GM21737 (cell line): Measurements from ENCODE around the gene ITK.
"Not testable (repeated sequence)": the region's sequence is repeated elsewhere in the genome, so short reads cannot be mapped to it uniquely, and the experiment has no call there.

Experiments
- ATAC-seq: cut with Tn5 transposase; IDR thresholded peaks from one replicate; pipeline ENCODE4 v1.9.1; 2021; ENCODE audit warnings: mild to moderate bottlenecking, moderate library complexity; ENCODE audit not compliant: unreplicated experiment

ITK gene

DNA sequence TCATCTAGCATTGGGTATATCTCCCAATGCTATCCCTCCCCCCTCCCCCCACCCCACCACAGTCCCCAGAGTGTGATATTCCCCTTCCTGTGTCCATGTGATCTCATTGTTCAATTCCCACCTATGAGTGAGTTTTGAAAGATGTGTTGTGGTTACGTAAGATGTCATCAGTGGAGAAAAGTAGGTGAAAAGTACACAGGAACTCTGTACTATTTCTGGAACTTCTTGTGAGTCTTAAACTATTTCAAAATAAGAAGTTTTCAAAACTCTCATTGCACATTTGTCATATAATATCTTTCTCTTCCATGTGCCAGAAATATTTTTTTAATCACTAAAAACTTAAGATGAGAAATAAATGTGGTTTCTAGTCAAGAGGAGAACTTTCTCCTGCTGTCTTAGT, 30.0 kb downstream of the ITK start:
- not testable (repeated sequence) for ATAC-seq

DNA sequence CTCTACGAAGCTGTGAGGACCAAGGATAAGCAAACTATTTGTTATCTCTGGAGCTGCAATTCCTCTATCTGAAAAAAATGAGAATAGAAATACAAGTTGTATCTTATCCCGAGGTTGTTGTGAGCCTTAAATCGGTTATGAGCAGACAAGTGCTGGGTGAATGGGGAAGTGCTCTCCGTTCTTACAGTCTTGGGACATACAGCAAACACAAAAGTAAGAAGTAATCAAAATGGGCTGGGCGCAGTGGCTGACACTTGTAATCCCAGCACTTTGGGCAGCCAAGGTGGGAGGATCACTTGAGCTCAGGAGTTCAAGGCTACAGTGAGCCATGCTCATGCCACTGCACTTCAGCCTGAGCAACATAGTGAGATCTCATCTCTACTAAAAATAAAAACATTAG, 31.7 kb downstream of the ITK start:
- ATAC-seq = no peak

DNA sequence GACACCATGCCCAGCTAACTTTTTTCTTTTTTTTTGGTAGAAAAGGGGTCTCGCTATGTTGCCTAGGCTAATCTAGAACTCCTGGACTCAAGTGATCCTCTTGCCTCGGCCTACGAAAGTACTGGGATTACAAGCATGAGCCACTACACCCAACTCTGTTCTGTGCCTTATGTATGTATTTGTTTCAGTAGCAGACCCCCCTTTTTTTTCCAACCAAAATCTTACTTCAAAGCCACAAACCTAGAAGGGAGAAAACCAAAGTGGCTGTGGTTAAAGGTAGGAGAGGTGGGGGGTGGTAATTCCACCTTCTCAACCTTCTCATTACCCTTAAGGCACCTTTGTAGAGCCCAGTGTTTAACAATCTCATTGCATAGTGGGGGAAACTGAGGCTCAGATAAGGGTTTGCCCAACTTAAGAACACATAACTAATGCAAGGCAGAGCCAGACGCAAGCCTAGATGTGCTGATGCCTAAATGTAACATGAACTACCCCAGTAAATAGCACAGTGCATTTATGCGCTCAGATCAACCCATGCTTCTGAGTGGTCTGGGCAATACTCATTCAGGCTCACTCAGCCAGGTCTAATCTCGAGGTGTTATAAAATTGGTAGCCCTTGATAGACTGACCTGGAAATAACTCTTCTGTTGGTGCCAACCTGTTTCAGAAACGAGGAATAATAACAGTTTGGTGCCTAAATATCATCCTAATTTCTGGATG, 33.0 kb downstream of the ITK start:
- no peak for ATAC-seq

DNA sequence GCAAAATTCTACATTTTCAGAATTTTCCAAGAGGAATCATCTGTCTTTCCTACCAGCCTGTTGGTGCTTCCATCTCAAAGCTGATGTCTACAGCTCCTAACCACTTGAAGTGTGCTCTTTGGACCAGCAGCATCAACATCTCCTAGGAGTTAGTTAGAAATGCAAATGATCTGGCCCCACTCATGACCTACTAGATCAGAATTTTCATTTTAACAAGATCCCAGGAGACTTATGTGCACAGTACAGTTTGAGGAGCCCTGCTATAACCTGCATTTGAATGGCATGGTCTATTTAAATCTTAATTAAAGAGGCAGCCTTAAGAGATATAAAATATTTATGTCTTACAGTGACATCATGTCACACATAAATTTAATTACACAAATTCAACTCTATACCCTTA, 33.8 kb downstream of the ITK start:
- ATAC-seq = no peak

DNA sequence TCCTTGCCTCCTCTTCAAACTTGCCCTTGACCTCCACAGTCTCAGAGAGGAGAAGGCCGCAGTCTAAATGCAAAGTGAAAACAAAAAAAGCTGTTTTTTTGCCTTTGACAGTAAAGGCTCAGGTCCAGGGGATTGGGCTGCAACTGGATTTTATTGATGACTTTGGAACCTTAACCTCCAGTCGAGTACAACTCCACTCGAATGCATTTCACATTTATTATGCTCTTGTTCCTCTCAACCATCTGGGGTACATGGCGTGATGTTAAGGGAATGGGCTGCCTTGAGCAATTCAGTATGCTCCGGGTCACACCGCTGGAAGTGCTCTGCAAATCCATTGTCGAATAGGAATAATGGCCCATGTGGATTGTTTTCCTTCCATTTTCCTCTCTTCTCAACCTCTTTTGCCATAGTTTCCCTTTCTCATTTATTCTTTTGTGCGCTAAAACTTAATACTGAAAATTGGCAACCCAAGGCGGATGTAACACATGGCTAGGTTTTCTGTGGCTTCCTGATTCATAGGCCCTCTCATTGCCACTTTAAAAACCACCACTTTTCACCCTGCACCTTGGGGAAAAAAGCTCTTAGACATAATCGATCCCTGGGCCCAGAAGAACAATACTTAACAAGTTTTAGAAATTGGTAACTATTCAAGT, 34.3 kb downstream of the ITK start:
- ATAC-seq = peak; percentile 48

DNA sequence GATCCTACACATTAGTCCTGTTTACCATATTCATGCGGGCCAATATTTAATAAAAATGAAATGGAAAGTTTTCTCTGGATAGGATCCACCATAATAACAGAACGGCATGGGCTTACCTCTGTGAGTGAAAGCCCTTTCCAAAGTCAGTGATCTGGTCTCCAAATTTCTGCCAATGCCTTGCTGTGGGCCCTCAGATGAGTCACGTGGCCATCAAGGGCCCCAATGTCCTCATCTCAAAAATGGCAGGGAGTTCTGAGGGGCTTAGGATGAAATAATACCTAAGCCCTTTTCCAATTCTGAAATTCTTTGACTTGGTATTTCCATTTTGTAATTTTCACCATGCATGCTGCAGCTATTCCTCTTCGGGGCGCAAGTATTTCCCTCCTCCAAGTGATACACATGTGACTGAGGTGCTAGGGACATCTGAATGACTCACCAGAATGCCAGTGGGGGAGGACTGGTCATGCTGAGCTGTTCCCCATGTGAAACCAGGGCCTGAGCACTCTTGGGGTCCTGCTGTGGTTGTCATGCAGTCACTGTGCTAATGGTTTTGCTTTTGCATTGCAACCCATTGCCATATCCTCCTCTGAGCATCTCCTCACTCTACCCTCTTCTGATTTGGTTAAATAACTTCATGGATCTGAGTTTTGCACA, 35.0 kb downstream of the ITK start:
- ATAC-seq = no peak

DNA sequence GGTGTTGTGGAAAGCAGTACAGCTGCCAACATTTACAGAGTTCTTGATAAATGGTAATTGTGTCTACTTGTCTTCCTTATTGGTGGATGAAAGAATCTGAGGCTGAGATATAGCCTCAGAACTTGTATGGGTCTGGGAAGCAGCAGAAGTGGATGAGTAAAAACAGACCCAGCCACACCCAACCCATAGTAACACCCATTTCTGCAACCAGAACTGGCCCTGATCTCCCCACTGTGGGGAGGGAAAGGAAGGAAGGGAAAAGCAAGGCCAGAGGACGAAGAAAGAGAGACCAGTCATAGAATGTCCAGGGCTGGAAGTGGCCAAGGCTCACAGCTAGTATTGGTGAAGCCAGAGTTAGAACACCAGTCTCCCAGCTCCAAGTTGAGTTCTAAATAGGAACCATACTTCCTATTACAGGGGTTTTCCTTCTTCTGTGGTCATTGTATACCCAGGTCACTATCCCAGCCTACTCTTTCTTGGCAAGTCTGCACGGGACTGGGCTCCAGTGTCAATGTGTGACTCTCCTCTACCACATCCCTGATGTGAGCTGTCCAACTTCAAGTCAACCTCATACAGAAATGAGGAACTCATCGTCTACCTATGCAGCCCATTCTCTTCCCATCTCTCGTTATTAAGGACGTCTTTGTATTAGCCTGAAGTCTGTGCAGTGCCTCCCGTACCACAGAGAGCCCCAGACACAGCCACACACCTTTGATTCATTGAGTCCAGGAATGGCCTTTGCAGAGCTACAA, 35.9 kb downstream of the ITK start:
- no peak for ATAC-seq

DNA sequence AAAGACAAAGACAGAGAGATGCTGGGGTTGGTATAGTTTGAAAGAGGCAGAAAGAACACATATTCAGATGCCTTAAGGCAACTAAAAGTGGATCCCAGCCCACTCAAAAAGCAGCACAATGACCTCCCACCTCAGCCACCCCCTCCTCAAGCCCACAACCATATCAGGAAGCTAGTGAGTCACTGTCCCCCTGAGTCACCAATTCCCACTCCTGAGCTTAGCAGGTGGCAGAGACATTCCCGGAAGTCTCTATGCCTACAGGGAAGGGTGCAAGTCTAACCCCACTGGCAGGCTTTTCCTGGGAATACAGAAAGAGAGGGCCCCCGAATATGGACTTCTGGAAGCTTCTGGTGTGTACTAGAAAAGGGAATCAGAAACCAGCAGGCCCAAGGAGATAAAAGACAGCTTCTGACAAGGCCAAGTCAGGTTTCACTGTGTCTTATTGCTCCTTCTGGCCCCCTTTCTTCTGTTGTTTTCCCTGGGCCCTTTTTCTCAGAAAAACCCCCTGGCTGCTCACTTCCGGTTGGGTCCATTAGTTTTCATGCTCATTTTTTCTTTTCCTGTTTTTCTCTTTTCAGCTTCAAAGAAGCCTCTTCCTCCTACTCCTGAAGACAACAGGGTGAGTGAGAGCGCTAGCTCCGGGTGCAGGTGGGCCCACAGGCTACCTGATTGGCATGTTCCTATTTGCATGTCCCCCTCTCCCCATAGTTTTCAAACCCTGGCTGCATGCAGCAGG, 36.8 kb downstream of the ITK start:
- ATAC-seq = no peak

DNA sequence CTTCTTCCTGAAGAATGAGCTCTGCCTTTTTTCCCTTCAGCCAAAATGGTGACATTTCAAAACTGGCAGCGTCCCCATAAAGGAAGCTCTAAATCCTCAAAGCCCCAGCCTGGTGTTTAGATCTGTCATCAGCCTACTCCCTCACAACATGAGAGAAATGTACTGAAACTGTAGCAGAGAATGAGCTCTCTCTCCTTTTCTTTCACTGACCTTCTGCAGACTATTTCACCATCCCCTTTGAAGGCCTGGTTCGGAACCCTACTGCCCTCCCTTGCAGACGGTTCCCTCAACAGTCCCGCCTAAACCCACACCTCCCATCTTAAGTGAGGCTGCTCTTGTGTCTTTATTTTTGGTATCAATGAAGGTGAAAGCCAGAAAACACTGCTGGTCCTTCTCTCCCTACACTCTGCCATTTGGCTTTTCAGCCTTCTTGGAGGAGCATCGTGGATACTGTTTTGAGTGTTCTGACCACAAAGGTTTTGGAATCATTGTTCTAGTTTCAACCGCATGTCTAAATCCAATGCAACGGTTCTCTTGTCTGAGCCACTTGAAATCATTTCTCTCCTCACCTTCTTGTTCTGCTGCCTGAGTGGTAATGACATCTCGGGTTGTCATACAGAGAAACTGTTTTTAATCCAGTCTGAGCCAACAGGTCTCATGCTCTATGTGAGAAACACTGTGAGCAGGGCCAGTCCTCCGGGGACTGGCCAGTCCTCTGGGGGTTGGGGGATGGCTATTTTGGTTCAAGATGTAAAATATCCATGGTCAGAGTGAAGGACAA, 39.0 kb downstream of the ITK start:
- ATAC-seq = peak; percentile 31

DNA sequence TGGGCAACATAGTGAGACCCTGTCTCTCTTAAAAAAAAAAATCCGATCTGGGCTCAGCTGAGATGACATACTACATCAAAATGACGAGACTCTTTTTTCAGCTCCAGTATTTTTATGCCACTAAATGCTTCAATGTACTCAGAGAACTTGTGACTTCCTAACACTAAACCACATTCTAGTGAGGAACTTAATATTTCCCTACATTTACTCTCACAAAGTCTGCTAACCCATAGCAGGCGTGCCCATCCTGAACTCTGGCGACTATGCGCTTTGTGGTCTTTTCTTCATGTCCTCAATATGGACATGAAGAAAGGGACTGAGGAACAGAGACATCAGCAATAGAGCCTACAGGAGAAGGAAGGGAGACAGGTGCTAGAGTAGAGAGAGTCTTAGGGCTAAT, 41.3 kb downstream of the ITK start:
- ATAC-seq = no peak

DNA sequence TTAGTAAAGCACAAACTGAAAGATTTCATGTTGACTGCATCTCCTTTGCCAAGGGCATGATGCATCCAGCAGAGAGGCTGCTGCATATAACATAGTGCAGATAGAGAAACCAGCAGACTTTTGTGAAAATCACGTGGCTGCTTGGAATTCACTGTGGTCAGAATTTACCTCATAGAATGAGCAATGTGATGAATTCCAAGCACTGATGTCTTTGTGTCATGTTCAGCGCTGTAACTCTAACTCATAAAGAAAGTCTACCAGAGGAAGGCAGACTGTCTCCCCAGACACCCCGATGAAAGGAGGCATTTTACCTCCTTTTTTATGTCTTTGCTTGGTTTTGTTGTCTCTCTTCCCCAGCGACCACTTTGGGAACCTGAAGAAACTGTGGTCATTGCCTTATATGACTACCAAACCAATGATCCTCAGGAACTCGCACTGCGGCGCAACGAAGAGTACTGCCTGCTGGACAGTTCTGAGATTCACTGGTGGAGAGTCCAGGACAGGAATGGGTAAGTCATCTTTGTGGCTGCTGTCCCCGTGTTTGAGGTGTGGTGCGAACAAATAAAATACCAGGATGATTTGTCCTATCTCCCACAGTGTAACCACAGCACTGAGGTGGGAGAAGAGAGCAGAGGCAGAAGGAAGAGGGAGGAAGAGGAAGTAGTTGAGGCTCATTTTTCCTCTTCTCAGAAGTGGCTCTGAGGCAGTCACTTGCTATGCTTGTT, 42.0 kb downstream of the ITK start:
- ATAC-seq = no peak

DNA sequence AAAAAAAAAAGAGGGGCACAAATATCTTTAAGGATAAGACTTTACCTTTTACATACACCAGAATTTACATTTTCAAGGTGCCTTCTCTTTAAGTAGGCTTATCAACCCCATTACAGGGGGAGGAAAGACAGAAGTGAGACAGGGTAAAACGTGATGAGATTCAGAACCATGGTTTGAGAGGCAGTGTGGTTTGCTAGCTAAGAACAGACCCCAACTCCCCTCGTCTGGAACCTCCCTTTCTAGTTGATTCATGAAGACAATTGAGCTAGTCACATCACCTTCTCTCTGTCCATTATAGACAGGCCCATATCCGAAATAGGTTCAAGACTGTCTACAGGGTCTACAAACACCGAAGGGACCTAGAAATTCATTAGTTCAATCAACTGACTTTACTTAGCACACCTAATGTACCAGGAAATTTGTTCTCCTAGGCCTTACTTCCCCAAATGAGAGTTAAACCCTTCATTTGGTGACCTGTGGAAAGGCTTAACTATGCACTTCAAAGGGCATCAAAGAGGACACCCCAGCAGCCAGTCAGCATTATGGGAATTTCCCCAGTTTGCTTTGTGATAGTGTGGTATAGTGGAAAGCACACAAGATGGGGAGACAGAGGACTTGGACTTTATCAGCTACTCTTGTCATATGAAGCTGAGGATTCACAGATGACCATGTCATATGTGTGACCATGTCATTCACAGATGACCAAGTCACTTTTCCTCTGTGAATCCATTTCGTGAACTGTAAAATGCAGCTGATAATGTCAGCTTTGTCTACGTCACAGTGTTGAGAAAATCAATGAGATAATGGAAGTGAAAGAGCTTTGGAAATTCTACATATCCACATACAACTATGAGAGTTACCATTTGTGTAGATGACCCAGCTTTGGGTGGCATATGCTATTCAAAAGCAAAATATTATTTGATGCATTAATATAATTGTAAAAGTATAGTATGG, 45.1 kb downstream of the ITK start:
- no peak for ATAC-seq

DNA sequence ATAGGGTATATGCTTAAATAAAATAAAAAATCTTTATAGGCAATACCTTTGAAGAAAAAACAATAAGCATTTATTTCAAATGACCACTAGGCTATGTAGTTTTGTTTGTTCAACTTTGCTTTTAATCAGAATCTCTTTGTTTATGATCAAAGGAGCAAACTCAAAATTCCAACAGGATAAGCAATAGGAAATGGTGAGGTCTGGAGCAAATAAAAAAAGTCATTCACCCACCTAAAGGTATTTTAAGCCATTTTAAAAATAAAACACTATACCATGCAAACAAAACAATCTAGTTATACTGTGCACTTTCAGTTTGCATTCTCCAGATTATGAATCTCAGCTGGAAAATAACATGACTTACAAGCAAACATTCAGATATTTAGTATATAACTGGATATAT, 50.0 kb downstream of the ITK start:
- ATAC-seq = no peak

DNA sequence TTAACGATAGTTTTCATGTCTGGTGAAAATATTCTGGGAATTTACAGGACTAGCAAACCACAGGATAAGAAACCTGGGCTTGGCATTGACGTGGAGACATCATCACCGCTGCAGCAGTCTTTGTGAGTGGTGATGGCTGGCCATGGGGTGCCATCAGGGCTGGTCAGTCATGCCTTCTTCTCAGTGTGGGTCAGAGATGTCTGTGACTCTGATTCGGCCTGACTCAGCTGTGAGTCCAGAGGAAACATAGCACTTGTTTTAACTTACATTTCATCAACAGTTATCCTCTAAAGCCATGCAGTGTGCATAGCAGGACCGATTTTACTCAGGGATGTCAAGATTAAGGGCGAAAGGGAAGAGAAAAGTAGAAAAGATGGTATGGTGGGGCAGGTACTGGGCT, 52.1 kb downstream of the ITK start:
- ATAC-seq = no peak

DNA sequence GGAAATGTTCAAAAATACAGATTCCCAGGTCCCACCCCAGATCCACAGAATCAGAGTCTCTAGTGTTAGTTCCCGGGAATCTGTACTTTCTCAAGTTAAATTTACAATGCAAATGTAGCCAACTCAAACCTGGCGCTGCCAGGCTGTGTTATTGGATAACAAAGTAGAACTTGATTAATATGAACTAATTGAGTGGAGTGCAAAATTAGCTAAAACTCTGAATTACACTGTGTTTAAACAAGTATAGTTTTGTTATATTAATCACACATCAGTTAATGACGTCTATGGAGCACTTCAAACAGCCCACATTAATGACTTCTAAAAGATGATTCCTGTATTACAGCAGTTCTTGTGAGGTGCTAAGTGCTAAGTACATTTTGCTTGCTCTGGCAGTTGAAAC, 52.9 kb downstream of the ITK start:
- ATAC-seq = no peak

DNA sequence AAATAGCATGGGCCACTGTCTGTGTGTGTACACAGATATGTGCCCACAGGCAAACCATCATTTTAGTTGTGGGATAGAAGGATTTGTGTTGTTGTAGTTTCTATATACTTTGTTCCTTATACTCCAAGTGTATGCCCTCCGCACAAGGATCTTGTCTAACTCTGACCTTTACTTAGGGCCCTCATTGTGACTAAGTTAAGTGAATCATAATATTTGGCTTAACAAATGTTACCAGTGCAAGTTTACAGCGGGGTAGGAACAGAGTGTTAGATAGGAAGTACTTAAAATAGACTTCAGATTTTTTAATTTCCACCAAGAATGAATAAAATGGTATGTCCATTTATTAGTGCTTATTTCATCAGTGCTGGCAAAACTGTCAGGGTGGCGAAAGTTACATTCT, 55.8 kb downstream of the ITK start:
- no peak for ATAC-seq

DNA sequence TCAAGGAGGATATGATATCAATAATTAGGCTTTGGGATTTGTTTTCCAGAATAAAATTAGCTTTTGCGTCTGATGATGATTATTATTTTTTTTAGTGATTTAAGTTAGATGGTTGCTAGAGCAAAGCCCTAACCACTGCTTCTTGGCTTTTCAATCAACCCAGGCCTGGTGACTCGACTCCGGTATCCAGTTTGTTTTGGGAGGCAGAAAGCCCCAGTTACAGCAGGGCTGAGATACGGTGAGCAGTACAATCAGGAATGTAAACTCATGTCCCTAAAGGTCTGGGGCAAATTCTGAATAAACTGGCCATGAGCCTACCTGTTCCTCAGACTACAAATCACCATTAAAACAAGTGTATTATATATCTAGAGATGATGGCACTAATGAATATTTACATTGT, 60.8 kb downstream of the ITK start:
- ATAC-seq = no peak

DNA sequence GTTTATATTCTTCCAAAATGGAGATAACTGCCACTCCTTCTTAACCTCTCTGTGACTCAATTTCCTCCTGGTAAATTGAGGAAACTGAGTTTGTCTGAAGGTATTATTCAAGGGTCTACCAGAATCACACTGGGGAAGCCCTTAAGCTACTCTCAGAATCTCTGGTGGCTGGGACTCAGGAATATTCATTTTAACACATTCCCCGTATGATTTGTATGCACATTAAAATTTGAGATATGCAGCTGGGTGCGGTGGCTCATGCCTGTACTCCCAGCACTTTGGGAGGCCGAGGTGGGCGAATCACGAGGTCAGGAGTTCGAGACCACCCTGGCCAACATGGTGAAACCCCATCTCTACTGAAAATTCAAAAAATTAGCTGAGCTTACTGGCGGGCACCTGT, 64.1 kb downstream of the ITK start:
- not testable (repeated sequence) for ATAC-seq
